HepG2 (cell line): ENCODE measurements around the gene HSF4. TPM values are rescaled to one million over a fixed set of nuclear protein-coding genes. Genes with fewer than 3 reads are reported as not detected.

Source experiments
- ATF7 ChIP-seq, 2 experiments: fragments of 450-650 bp in 1 of 2; sonication (generic) in 1 of 2; formaldehyde crosslinking in 1 of 2; IDR thresholded peaks; 2 replicates each; pipeline versions ENCODE4 v1.4.0 to v1.6.1; 2016 to 2020; ENCODE audit warnings: antibody characterized with exemption in 1 of 2, mild to moderate bottlenecking in 1 of 2, missing genetic modification reagents in 1 of 2
- ATF7-NPFF ChIP-seq: sonication (generic); formaldehyde crosslinking; IDR thresholded peaks from 2 replicates; pipeline ENCODE4 v1.8.1; 2023; ENCODE audit warnings: mild to moderate bottlenecking, low read depth, missing genetic modification reagents, moderate library complexity
- CENPX ChIP-seq: sonication (generic); formaldehyde crosslinking; IDR thresholded peaks from 2 replicates; pipeline ENCODE4 v1.9.0; 2021; ENCODE audit warnings: mild to moderate bottlenecking, missing genetic modification reagents, moderate library complexity
- DBP ChIP-seq: sonication (generic); formaldehyde crosslinking; IDR thresholded peaks from 2 replicates; pipeline ENCODE4 v1.4.0; 2020; ENCODE audit warnings: missing genetic modification reagents; ENCODE audit errors: not compliant biosample characterization
- IKZF4 ChIP-seq: sonication (generic); formaldehyde crosslinking; IDR thresholded peaks from 2 replicates; pipeline ENCODE4 v1.5.1; 2020; ENCODE audit warnings: borderline replicate concordance, mild to moderate bottlenecking, low read depth, missing genetic modification reagents; ENCODE audit errors: not compliant biosample characterization
- KDM4B ChIP-seq: sonication (generic); formaldehyde crosslinking; IDR thresholded peaks from 2 replicates; pipeline ENCODE4 v1.4.0; 2020; ENCODE audit warnings: missing genetic modification reagents
- KLF11 ChIP-seq: IDR thresholded peaks from 2 replicates; pipeline ENCODE4 v1.6.1; 2016; ENCODE audit warnings: missing compliant biosample characterization
- MLLT10 ChIP-seq: sonication (generic); formaldehyde crosslinking; IDR thresholded peaks from 2 replicates; pipeline ENCODE4 v1.4.0; 2020; ENCODE audit warnings: missing genetic modification reagents
- NR2F2 ChIP-seq: IDR thresholded peaks from 2 replicates; pipeline ENCODE4 v1.6.1; 2012; ENCODE audit warnings: low read depth, inconsistent platforms, borderline replicate concordance
- SRY ChIP-seq: sonication (generic); formaldehyde crosslinking; IDR thresholded peaks from 2 replicates; pipeline ENCODE4 v1.8.0; 2022; ENCODE audit warnings: mild to moderate bottlenecking, missing genetic modification reagents
- TAF15 ChIP-seq: fragments of 200-400 bp; formaldehyde crosslinking; IDR thresholded peaks from one replicate; pipeline ENCODE4 v1.6.1; 2018; ENCODE audit warnings: mild to moderate bottlenecking, low read depth, low read length; ENCODE audit not compliant: poor library complexity, severe bottlenecking
- ZKSCAN1 ChIP-seq: fragments of 150-350 bp; IDR thresholded peaks from 2 replicates; pipeline ENCODE4 v1.6.1; 2014; ENCODE audit warnings: low read length
- ZNF138 ChIP-seq: sonication (generic); formaldehyde crosslinking; IDR thresholded peaks from 2 replicates; pipeline ENCODE4 v1.5.0; 2020; ENCODE audit warnings: mild to moderate bottlenecking, low read depth, missing genetic modification reagents
- ZNF160 ChIP-seq: sonication (generic); formaldehyde crosslinking; IDR thresholded peaks from 2 replicates; pipeline ENCODE4 v1.8.0; 2022; ENCODE audit warnings: mild to moderate bottlenecking, inconsistent platforms, missing genetic modification reagents
- ZNF256 ChIP-seq: sonication (generic); formaldehyde crosslinking; conservative IDR thresholded peaks from 2 replicates; pipeline ENCODE4 v1.4.0; 2020; ENCODE audit warnings: missing genetic modification reagents
- ZNF282 ChIP-seq: fragments of 450-650 bp; IDR thresholded peaks from 2 replicates; pipeline ENCODE4 v1.6.1; 2018; ENCODE audit not compliant: partially characterized antibody
- ZNF318 ChIP-seq: sonication (generic); formaldehyde crosslinking; IDR thresholded peaks from 2 replicates; pipeline ENCODE4 v1.4.0; 2020; ENCODE audit warnings: mild to moderate bottlenecking, missing genetic modification reagents
- ZNF33B ChIP-seq: sonication (generic); formaldehyde crosslinking; IDR thresholded peaks from 2 replicates; pipeline ENCODE4 v1.5.1; 2020; ENCODE audit warnings: mild to moderate bottlenecking, missing genetic modification reagents
- ZNF430 ChIP-seq: sonication (generic); formaldehyde crosslinking; IDR thresholded peaks from 2 replicates; pipeline ENCODE4 v1.9.0; 2021; ENCODE audit warnings: mild to moderate bottlenecking, missing genetic modification reagents
- ZNF589 ChIP-seq: sonication (generic); formaldehyde crosslinking; conservative IDR thresholded peaks from 2 replicates; pipeline ENCODE4 v1.8.0; 2022; ENCODE audit warnings: mild to moderate bottlenecking, moderate library complexity, missing genetic modification reagents
- ZNF773 ChIP-seq: sonication (generic); formaldehyde crosslinking; IDR thresholded peaks from 2 replicates; pipeline ENCODE4 v1.4.0; 2020; ENCODE audit warnings: missing genetic modification reagents, borderline replicate concordance
- ZNF788 ChIP-seq: sonication (generic); formaldehyde crosslinking; IDR thresholded peaks from 2 replicates; pipeline ENCODE4 v1.5.0; 2020; ENCODE audit warnings: mild to moderate bottlenecking, missing genetic modification reagents, borderline replicate concordance
- polyA plus RNA-seq, 8 experiments: library from polyadenylated mRNA; depleted of rRNA in 3 of 8; stranded (reverse) in 7 of 8; unstranded in 1 of 8; fragments of >200 nt; fragmentation: Illumina TruSeq in 4 of 8; extraction: Trizol in 4 of 8; gene quantifications; 2 replicates each; pipeline versions ENCODE4 v1.2.1 to v1.2.3, GENCODE V29; 2011 to 2016; ENCODE audit warnings: low read depth in 4 of 8, missing spikeins in 1 of 8, mixed read lengths in 1 of 8; ENCODE audit not compliant: insufficient read depth in 1 of 8
- total RNA-seq, 5 experiments: library from RNA; depleted of rRNA; stranded (reverse); fragments of >200 nt; fragmentation: Illumina TruSeq; extraction: Trizol; gene quantifications; 2 replicates each; pipeline ENCODE4 v1.2.3, GENCODE V29; 2016; ENCODE audit warnings: low read depth in 1 of 5

The HSF4 gene
- total and polyA plus RNA-seq, 2 of the 13 experiments (the other 11 are each of a cell fraction or from before 2014, with no cell fraction given), result 3.5 to 16.9 TPM

- TF ChIP-seq IKZF4, result peak; percentile 93
- peak; percentile 66; the same call in 1 of the 2 replicates for TF ChIP-seq ATF7-NPFF (CRISPR knock-in tag)
- no peak for TF ChIP-seq ZNF589
- no peak for TF ChIP-seq ATF7 (IDR thresholded peaks at IDR 0.05)
- TF ChIP-seq ATF7 (CRISPR knock-in tag; IDR thresholded peaks at IDR 0.05), result no peak; the same call in 1 of the 2 replicates
- no peak for TF ChIP-seq DBP (CRISPR knock-in tag)
- TF ChIP-seq TAF15, result no peak
- no peak for TF ChIP-seq ZNF773
- no peak for TF ChIP-seq ZKSCAN1
- no peak for TF ChIP-seq ZNF430 (CRISPR knock-in tag)
- peak; percentile 43; the same call in 1 of the 2 replicates for TF ChIP-seq ZNF318
- TF ChIP-seq ZNF138, result peak; percentile 71; the same call in 1 of the 2 replicates
- 0 out of 2 replicates have a peak, but pooled peaks have one; percentile 39 for TF ChIP-seq KDM4B
- no peak for TF ChIP-seq ZNF160
- no peak for TF ChIP-seq NR2F2
- 0 out of 2 replicates have a peak, but pooled peaks have one; percentile 61 for TF ChIP-seq ZNF33B (CRISPR knock-in tag)
- TF ChIP-seq MLLT10, result no peak
- no peak for TF ChIP-seq ZNF256
- no peak for TF ChIP-seq SRY (CRISPR knock-in tag)
- TF ChIP-seq CENPX (CRISPR knock-in tag), result no peak
- no peak for TF ChIP-seq ZNF282
- TF ChIP-seq ZNF788 (CRISPR knock-in tag), result 0 out of 2 replicates have a peak, but pooled peaks have one; percentile 27
- TF ChIP-seq KLF11 (CRISPR knock-in tag), result no peak
Observed at GRCh38 chr16:67150833-67151396, 13.6 kb upstream of the HSF4 start, which contains the start of gene B3GNT9 (continued).
